ENCODE data around the gene ST6GALNAC1. TPM values are rescaled to one million over a fixed set of nuclear protein-coding genes. Genes with fewer than 3 reads are reported as not detected.

Gene ST6GALNAC1
- total and polyA plus RNA-seq, 2 of the 8 experiments (the other 6 are each of a cell fraction or from before 2014, with no cell fraction given) = not detected

- TF ChIP-seq CHD7 (IDR thresholded peaks at IDR 0.05; ENCODE audit: insufficient replicate concordance, low read length) = no peak
- TF ChIP-seq BACH1 (IDR thresholded peaks at IDR 0.05; ENCODE audit: low read length) = no peak
- TF ChIP-seq BCL11A (IDR thresholded peaks at IDR 0.05; ENCODE audit: low read depth in 2 of 2, low read length in 2 of 2) = no peak
- no peak for TF ChIP-seq TCF12 (IDR thresholded peaks at IDR 0.05; ENCODE audit: low read depth, low read length)
These were observed 3.2 kb upstream of the ST6GALNAC1 start (continued) for GRCh38 chr17:76646712-76647111.
